Neural crest cell (in vitro differentiated cells): ENCODE measurements around the gene AICDA. TPM values are rescaled to one million over a fixed set of nuclear protein-coding genes. Genes with fewer than 3 reads are reported as not detected.

Experiments
- DNase-seq: peaks from one replicate; pipeline ENCODE4 v3.0.0; 2021; ENCODE audit warnings: low read depth, mixed read lengths, low spot score
- H3K27ac Mint-ChIP-seq: one replicate; pipeline ENCODE4 v1.8.0; 2021; ENCODE audit warnings: mild to moderate bottlenecking, mixed read lengths; ENCODE audit not compliant: unreplicated experiment
- H3K27me3 Mint-ChIP-seq: 2 replicates; pipeline ENCODE4 v1.8.0; 2021; ENCODE audit warnings: low read depth, mild to moderate bottlenecking, mixed read lengths
- H3K36me3 Mint-ChIP-seq: 2 replicates; pipeline ENCODE4 v1.8.0; 2021; ENCODE audit warnings: low read depth, mild to moderate bottlenecking, mixed read lengths
- H3K4me1 Mint-ChIP-seq: 2 replicates; pipeline ENCODE4 v1.8.0; 2021; ENCODE audit warnings: mixed read lengths
- H3K4me3 Mint-ChIP-seq: one replicate; pipeline ENCODE4 v1.8.0; 2021; ENCODE audit warnings: mild to moderate bottlenecking, mixed read lengths
- H3K9me3 Mint-ChIP-seq: 2 replicates; pipeline ENCODE4 v1.8.0; 2021; ENCODE audit warnings: mixed read lengths
- long read RNA-seq: library from polyadenylated mRNA; unstranded; transcript quantifications from one replicate; pipeline ENCODE4 v2.0.0, GENCODE V29; 2020
- total RNA-seq: library from RNA; stranded (reverse); gene quantifications from 2 replicates; pipeline ENCODE4 v1.2.1, GENCODE V29; 2021
- TF ChIP-seq, protein P1 (sequence below): fragments of 200-600 bp; sonication (generic); conservative IDR thresholded peaks from 2 replicates; pipeline ENCODE4 v1.5.0; 2021; ENCODE audit warnings: antibody characterized with exemption, mild to moderate bottlenecking

AICDA gene
- total RNA-seq: not detected in 2 replicates
- long read RNA-seq: 0 reads

DNA sequence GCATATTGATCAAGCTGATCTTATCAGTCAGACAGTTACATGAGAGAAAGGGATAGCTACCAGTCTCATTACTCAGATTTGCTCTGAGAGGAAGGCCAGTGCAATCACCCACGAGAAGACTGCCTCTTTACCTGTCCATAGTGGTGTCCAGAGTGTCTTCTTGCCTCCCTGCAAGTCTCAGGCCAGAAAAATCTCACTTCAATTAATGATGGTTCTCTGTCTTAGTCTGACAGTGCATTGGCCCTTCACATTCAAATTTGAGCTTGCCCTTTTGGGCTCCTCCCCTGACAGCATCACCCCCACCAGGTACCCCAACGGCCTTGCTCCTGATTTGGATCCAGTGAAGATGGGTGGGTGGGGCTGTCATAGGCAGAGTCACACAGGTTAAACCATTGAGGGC, at the start of gene AICDA:
Gene AICDA (minus strand): TSS at position 231 of the 400 bp plus-strand sequence. CDS start 92 bp downstream, at position 139.
- Mint-ChIP-seq H3K27ac (no peak within 1 kb of the TSS), H3K4me3 (no peak within 1 kb of the TSS)
- no peak for DNase-seq

DNA sequence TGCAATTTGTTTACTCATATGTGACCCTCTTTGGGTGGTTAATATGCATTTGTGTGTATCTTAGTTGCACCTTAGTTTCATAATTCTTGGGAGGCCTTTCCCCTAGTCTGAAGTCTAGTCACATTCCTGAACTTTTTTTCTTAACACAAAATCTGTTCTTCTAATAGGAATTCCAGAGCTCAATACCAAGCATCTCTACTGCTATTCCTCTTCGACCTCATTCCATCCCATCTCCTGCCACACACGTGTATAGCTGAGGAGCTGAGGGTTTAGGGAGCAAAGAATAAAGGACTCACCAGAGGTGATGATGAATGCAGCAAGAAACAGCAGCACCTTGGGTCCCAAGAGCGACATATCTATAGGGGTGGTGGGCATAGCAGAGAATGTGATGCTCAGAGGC, 49.1 kb upstream of the AICDA start:
- Mint-ChIP-seq H3K27ac (no peak overlapping the region), H3K27me3 (no peaks in the 10 kb centered on the region), H3K9me3 (no peaks in the 10 kb centered on the region), H3K4me1 (no peaks in the 10 kb centered on the region), H3K4me3 (no peak overlapping the region), H3K36me3 (no peaks in the 10 kb centered on the region)
- TF ChIP-seq, protein P1, sequence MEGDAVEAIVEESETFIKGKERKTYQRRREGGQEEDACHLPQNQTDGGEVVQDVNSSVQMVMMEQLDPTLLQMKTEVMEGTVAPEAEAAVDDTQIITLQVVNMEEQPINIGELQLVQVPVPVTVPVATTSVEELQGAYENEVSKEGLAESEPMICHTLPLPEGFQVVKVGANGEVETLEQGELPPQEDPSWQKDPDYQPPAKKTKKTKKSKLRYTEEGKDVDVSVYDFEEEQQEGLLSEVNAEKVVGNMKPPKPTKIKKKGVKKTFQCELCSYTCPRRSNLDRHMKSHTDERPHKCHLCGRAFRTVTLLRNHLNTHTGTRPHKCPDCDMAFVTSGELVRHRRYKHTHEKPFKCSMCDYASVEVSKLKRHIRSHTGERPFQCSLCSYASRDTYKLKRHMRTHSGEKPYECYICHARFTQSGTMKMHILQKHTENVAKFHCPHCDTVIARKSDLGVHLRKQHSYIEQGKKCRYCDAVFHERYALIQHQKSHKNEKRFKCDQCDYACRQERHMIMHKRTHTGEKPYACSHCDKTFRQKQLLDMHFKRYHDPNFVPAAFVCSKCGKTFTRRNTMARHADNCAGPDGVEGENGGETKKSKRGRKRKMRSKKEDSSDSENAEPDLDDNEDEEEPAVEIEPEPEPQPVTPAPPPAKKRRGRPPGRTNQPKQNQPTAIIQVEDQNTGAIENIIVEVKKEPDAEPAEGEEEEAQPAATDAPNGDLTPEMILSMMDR: no peak
- no peak for DNase-seq

More for the DNA sequence above, at the start of gene AICDA:
- peaks cover 5% of the 10 kb centered on the region for H3K4me1 Mint-ChIP-seq
- no peaks in the 10 kb centered on the region for H3K9me3 Mint-ChIP-seq
- H3K27me3 Mint-ChIP-seq: no peaks in the 10 kb centered on the region
- no peaks in the 10 kb centered on the region for H3K36me3 Mint-ChIP-seq
- TF ChIP-seq, protein P1: no peak

DNA sequence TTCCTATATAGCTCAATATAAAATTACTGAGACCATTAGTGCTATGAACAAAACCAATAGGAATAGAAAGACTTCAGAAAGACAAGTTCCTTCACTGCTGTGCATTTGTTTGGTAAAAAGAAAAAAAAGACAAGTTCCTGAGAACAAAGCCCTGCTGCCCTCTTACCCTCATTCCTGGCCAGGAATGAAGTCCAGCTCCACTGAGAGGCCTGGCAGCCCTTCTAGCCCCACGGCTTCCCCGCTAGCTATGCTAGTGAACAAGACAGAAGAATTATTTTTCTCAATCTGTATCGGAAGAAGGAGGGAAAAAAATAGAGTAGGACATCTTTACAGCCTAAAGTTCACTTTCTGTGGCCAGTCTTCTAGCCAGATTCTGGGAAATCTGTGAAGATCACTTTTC, 48.4 kb upstream of the AICDA start:
- Mint-ChIP-seq H3K27ac (no peak overlapping the region), H3K4me3 (no peak overlapping the region)
- TF ChIP-seq, protein P1: no peak

DNA sequence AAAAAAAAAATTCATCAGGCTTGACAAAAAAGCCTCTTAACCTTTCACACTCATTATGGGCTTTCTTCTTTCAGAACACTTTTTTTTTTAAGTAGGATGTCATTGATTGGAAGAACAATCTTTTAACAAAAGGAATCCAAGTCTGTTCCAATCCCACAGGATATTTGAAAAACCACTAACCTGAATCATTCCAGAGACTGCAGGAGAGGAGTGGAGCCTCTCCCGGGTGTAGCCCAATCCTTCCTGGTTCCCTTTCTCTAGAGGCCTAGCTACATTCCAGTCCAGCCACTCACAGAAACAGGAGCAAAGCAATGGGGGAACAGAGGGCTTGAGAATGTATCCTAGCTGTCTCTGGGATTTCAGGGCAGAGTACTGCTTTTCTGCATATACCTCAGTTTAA, 45.7 kb upstream of the AICDA start:
- H3K9me3 Mint-ChIP-seq: no peaks in the 10 kb centered on the region
- H3K4me3 Mint-ChIP-seq: no peak overlapping the region
- no peaks in the 10 kb centered on the region for H3K4me1 Mint-ChIP-seq
- H3K27me3 Mint-ChIP-seq: no peaks in the 10 kb centered on the region
- TF ChIP-seq, protein P1: no peak
- no peaks in the 10 kb centered on the region for H3K36me3 Mint-ChIP-seq
- DNase-seq: no peak
- H3K27ac Mint-ChIP-seq: no peak overlapping the region

More for the DNA sequence above, 48.4 kb upstream of the AICDA start:
- no peak for DNase-seq
- no peaks in the 10 kb centered on the region for H3K27me3 Mint-ChIP-seq
- H3K4me1 Mint-ChIP-seq: no peaks in the 10 kb centered on the region
- H3K36me3 Mint-ChIP-seq: no peaks in the 10 kb centered on the region
- H3K9me3 Mint-ChIP-seq: no peaks in the 10 kb centered on the region

DNA sequence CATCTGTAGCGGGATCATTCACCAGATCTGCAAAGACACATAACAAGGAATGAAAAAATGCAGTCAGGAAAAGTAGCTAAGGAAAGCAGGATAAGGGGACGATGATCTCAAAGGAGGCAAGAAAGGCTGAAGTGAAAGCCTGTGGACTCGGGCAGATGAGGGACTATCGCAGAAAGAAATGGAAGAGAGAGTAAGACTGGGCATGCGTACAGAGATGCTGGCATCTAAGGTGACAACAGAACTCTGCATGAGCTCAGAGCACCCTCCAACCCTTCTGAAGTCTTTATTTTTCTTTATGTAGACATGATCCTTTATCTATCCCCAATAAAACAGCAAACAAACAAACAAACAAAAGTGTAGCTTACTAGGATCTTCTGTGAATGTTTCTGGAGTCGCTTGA, 42.8 kb upstream of the AICDA start:
- no peak for DNase-seq
- Mint-ChIP-seq H3K4me3 (no peak overlapping the region), H3K9me3 (no peaks in the 10 kb centered on the region), H3K36me3 (no peaks in the 10 kb centered on the region), H3K27me3 (peaks cover under 1% of the 10 kb centered on the region), H3K27ac (no peak overlapping the region), H3K4me1 (no peaks in the 10 kb centered on the region)
- TF ChIP-seq, protein P1: no peak
